GM12878 (cell line): Measurements from ENCODE around the gene CAB39L. TPM values are rescaled to one million over a fixed set of nuclear protein-coding genes. Genes with fewer than 3 reads are reported as not detected.

Experiments
- ATAC-seq: fragments of 200-7000 bp; cut with Tn5 transposase; 3 replicates; pipeline ENCODE4 v1.9.1; 2020; ENCODE audit warnings: mild to moderate bottlenecking, moderate library complexity
- BruUV-seq: library from RNA; stranded (reverse); fragments of 400-500 nt; replicated peaks from 2 replicates; lab custom pipeline; 2021; lab: Mats Ljungman, UMichigan
- CTCF ChIA-PET: fragments of 300-600 bp; sonication (Branson Sonifier 250); formaldehyde crosslinking; extraction: SDS; loops from one replicate; lab custom pipeline; 2021; ENCODE audit warnings: inconsistent platforms; lab: Yijun Ruan, JAX
- POLR2A ChIA-PET: fragments of 350-600 bp; formaldehyde crosslinking; extraction: SDS; loops from one replicate; lab custom pipeline; 2021; ENCODE audit warnings: inconsistent platforms; lab: Charles Lee
- RAD21 ChIA-PET: fragments of 300-600 bp; sonication (Branson Sonifier 250); formaldehyde crosslinking; loops from one replicate; lab custom pipeline; 2023; ENCODE audit warnings: antibody characterized with exemption; ENCODE audit not compliant: unreplicated experiment; lab: Charles Lee
- SMC1A ChIA-PET: fragments of 300-600 bp; sonication (Branson Sonifier 250); formaldehyde crosslinking; loops from one replicate; lab custom pipeline; 2023; ENCODE audit not compliant: unreplicated experiment, uncharacterized antibody; lab: Charles Lee
- DNase-seq: peaks from one replicate; pipeline ENCODE4 v3.0.0-alpha.2; 2011; ENCODE audit warnings: low read depth, low spot score
- FAIRE-seq: peaks from 3 replicates; lab custom pipeline; 2011; peaks lifted over from hg19 to GRCh38; lab: Jason Lieb, UNC
- H2AFZ ChIP-seq: 2 replicates; pipeline ENCODE4 v1.6.0; 2011; ENCODE audit warnings: low read depth, low read length, control low read depth; ENCODE audit not compliant: control insufficient read depth
- H3K27ac ChIP-seq: 2 replicates; pipeline ENCODE4 v1.5.1; 2011; ENCODE audit warnings: control low read depth; ENCODE audit not compliant: control insufficient read depth, insufficient read depth
- H3K27me3 ChIP-seq, 2 experiments: replicated peaks in 1 of 2; 2 replicates each; pipeline versions ENCODE4 v1.6.0 to v1.6.1; 2011; ENCODE audit warnings: low read length in 1 of 2; ENCODE audit not compliant: control insufficient read depth in 2 of 2, insufficient read depth in 2 of 2
- H3K36me3 ChIP-seq, 2 experiments: 2 replicates each; pipeline ENCODE4 v1.5.1; 2011; ENCODE audit warnings: low read length in 1 of 2; ENCODE audit not compliant: control insufficient read depth in 2 of 2, insufficient read depth in 2 of 2
- H3K4me1 ChIP-seq: 2 replicates; pipeline ENCODE4 v1.6.1; 2011; ENCODE audit warnings: mild to moderate bottlenecking, low read length, moderate library complexity, mixed read lengths; ENCODE audit not compliant: control insufficient read depth, insufficient read depth
- H3K4me2 ChIP-seq: 2 replicates; pipeline ENCODE4 v1.6.0; 2011; ENCODE audit warnings: control low read depth; ENCODE audit not compliant: control insufficient read depth, insufficient read depth
- H3K4me3 ChIP-seq: fragments of 200-600 bp; sonication (generic); 2 replicates; pipeline ENCODE4 v1.5.1; 2016
- H3K79me2 ChIP-seq: 2 replicates; pipeline ENCODE4 v1.6.0; 2011; ENCODE audit warnings: low read length; ENCODE audit not compliant: control insufficient read depth, insufficient read depth
- H3K9ac ChIP-seq: 2 replicates; pipeline ENCODE4 v1.8.0; 2011; ENCODE audit warnings: low read length, control low read depth, mixed read lengths; ENCODE audit not compliant: control insufficient read depth, insufficient read depth
- H3K9me3 ChIP-seq: replicated peaks from 3 replicates; pipeline ENCODE4 v1.5.1; 2011; ENCODE audit warnings: mild to moderate bottlenecking, low read length; ENCODE audit not compliant: control insufficient read depth, insufficient read depth
- H4K20me1 ChIP-seq: 2 replicates; pipeline ENCODE4 v1.6.0; 2011; ENCODE audit not compliant: control insufficient read depth, insufficient read depth
- GABPA ChIP-seq: IDR thresholded peaks from 2 replicates; pipeline ENCODE4 v1.6.1; 2014; ENCODE audit warnings: antibody characterized with exemption, low read depth, mild to moderate bottlenecking, inconsistent platforms
- IRF4 ChIP-seq: IDR thresholded peaks from 2 replicates; pipeline ENCODE4 v1.6.1; 2011; ENCODE audit warnings: low read depth, low read length
- KLF5 ChIP-seq: fragments of 450-650 bp; IDR thresholded peaks from 2 replicates; pipeline ENCODE4 v1.6.1; 2014; ENCODE audit warnings: mild to moderate bottlenecking; ENCODE audit not compliant: partially characterized antibody
- MEF2B ChIP-seq: fragments of 450-650 bp; IDR thresholded peaks from 2 replicates; pipeline ENCODE4 v1.6.1; 2018; ENCODE audit warnings: mild to moderate bottlenecking, moderate library complexity; ENCODE audit not compliant: partially characterized antibody, poor library complexity, severe bottlenecking
- NFYA ChIP-seq: IDR thresholded peaks from 2 replicates; pipeline ENCODE4 v1.6.1; 2011; ENCODE audit warnings: low read depth, mild to moderate bottlenecking, low read length, improper control_type of control experiment, borderline replicate concordance
- RAD51 ChIP-seq: fragments of 450-650 bp; IDR thresholded peaks from 2 replicates; pipeline ENCODE4 v1.6.1; 2016; ENCODE audit warnings: moderate library complexity, mild to moderate bottlenecking, inconsistent platforms
- RELA ChIP-seq: fragments of 450-650 bp; IDR thresholded peaks from 2 replicates; pipeline ENCODE4 v1.8.0; 2014; ENCODE audit warnings: borderline replicate concordance; ENCODE audit not compliant: partially characterized antibody
- TARDBP ChIP-seq: IDR thresholded peaks from 2 replicates; pipeline ENCODE4 v1.6.1; 2016; ENCODE audit warnings: borderline replicate concordance
- TBL1XR1 ChIP-seq: IDR thresholded peaks from 2 replicates; pipeline ENCODE4 v1.6.1; 2012; ENCODE audit warnings: low read depth, low read length, improper control_type of control experiment
- ZBTB33 ChIP-seq: fragments of 450-650 bp; IDR thresholded peaks from 2 replicates; pipeline ENCODE4 v1.6.1; 2017; ENCODE audit warnings: mild to moderate bottlenecking
- ZNF217 ChIP-seq: fragments of 450-650 bp; IDR thresholded peaks from 2 replicates; pipeline ENCODE4 v1.6.1; 2017; ENCODE audit warnings: antibody characterized with exemption, mild to moderate bottlenecking
- ZNF622 ChIP-seq: fragments of 450-650 bp; IDR thresholded peaks from 2 replicates; pipeline ENCODE4 v1.6.1; 2017; ENCODE audit warnings: mild to moderate bottlenecking, inconsistent platforms
- WGBS: methylation state at CpG from one replicate; pipeline ENCODE4 v1.1.6; 2016; ENCODE audit warnings: low lambda C conversion rate; ENCODE audit not compliant: insufficient replicate concordance, insufficient coverage; ENCODE audit errors: missing lambda C conversion rate; 5-methylcytosine and 5-hydroxymethylcytosine counted together
- in situ Hi-C: fragments of 300-500 bp; cut with MboI; formaldehyde crosslinking; loops from 9 replicates; pipeline ENCODE4 v1.14.3; 2018; ENCODE audit warnings: mixed read lengths
- intact Hi-C: fragments of 100-400 bp; cut with micrococcal nuclease; formaldehyde crosslinking; loops from one replicate; pipeline ENCODE4 v1.14.2; 2022; ENCODE audit not compliant: unreplicated experiment
- polyA plus RNA-seq, 11 experiments: library from polyadenylated mRNA; depleted of rRNA in 4 of 11; unstranded in 6 of 11; stranded (reverse) in 5 of 11; fragments of >200 nt; fragmentation: Nextera tagmentation in 4 of 11; fragmentation: Illumina TruSeq in 1 of 11; extraction: Ambion mirVana in 4 of 11; extraction: Trizol in 1 of 11; gene quantifications; 1 replicate in 1 of 11; 2 replicates in 10 of 11; pipeline versions ENCODE4 v1.2.1 to v1.2.3, GENCODE V29; 2011 to 2016; ENCODE audit warnings: inconsistent platforms in 2 of 11, missing spikeins in 2 of 11, low read depth in 1 of 11
- total RNA-seq, 4 experiments: library from RNA; depleted of rRNA in 3 of 4; stranded (reverse); fragments of >200 nt in 3 of 4; fragmentation: Illumina TruSeq in 1 of 4; extraction: Trizol in 1 of 4; gene quantifications; 2 replicates each; pipeline versions ENCODE4 v1.2.1 to v1.2.3, GENCODE V29; 2013 to 2021
- TF ChIP-seq, protein P1 (sequence below): fragments of 450-650 bp; formaldehyde crosslinking; IDR thresholded peaks from 2 replicates; pipeline ENCODE4 v1.4.0; 2022; ENCODE audit warnings: mild to moderate bottlenecking, moderate library complexity
- TF ChIP-seq, protein P2 (sequence below): fragments of 150-350 bp; IDR thresholded peaks from 2 replicates; pipeline ENCODE4 v1.6.1; 2016; ENCODE audit warnings: low read depth, low read length

Gene CAB39L
- total and polyA plus RNA-seq, 10 of the 15 experiments (the other 5 are each of a cell fraction or from before 2014, with no cell fraction given): 0.88 to 3.0 (median 1.7) TPM

- Histone ChIP-seq H3K9me3 (no peaks in the 10 kb centered on the region), H3K27me3 (no peaks in the 10 kb centered on the region), H2AFZ (no peak overlapping the region), H3K79me2 (no peaks in the 10 kb centered on the region), H3K9ac (no peak overlapping the region), H3K4me1 (no peaks in the 10 kb centered on the region), H3K36me3 (no peaks in the 10 kb centered on the region), H4K20me1 (no peaks in the 10 kb centered on the region), H3K27ac (no peak overlapping the region), H3K4me3 (no peak overlapping the region), H3K4me2 (no peak overlapping the region)
- BruUV-seq: no TSS peak
- no peak for FAIRE-seq
- ChIA-PET RAD21 (no interaction called here), POLR2A (no interaction called here), CTCF (no interaction called here), SMC1A (no interaction called here)
- intact Hi-C loops (no loop called here), in situ Hi-C loops (no loop called here)
- whole genome bisulfite sequencing: 97% methylated on average over 5 of the region's 5 CpGs
- ATAC-seq: no peak
- TF ChIP-seq RAD51: no peak
- TF ChIP-seq, protein P1, sequence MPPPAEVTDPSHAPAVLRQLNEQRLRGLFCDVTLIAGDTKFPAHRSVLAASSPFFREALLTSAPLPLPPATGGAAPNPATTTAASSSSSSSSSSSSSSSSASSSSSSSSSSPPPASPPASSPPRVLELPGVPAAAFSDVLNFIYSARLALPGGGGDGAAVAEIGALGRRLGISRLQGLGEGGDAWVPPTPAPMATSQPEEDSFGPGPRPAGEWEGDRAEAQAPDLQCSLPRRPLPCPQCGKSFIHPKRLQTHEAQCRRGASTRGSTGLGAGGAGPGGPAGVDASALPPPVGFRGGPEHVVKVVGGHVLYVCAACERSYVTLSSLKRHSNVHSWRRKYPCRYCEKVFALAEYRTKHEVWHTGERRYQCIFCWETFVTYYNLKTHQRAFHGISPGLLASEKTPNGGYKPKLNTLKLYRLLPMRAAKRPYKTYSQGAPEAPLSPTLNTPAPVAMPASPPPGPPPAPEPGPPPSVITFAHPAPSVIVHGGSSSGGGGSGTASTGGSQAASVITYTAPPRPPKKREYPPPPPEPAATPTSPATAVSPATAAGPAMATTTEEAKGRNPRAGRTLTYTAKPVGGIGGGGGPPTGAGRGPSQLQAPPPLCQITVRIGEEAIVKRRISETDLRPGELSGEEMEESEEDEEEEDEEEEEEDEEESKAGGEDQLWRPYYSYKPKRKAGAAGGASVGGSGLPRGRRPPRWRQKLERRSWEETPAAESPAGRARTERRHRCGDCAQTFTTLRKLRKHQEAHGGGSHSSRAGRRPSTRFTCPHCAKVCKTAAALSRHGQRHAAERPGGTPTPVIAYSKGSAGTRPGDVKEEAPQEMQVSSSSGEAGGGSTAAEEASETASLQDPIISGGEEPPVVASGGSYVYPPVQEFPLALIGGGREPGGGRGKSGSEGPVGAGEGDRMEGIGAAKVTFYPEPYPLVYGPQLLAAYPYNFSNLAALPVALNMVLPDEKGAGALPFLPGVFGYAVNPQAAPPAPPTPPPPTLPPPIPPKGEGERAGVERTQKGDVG (CRISPR knock-in tag): no peak
- TF ChIP-seq GABPA: no peak
- TF ChIP-seq, protein P2, sequence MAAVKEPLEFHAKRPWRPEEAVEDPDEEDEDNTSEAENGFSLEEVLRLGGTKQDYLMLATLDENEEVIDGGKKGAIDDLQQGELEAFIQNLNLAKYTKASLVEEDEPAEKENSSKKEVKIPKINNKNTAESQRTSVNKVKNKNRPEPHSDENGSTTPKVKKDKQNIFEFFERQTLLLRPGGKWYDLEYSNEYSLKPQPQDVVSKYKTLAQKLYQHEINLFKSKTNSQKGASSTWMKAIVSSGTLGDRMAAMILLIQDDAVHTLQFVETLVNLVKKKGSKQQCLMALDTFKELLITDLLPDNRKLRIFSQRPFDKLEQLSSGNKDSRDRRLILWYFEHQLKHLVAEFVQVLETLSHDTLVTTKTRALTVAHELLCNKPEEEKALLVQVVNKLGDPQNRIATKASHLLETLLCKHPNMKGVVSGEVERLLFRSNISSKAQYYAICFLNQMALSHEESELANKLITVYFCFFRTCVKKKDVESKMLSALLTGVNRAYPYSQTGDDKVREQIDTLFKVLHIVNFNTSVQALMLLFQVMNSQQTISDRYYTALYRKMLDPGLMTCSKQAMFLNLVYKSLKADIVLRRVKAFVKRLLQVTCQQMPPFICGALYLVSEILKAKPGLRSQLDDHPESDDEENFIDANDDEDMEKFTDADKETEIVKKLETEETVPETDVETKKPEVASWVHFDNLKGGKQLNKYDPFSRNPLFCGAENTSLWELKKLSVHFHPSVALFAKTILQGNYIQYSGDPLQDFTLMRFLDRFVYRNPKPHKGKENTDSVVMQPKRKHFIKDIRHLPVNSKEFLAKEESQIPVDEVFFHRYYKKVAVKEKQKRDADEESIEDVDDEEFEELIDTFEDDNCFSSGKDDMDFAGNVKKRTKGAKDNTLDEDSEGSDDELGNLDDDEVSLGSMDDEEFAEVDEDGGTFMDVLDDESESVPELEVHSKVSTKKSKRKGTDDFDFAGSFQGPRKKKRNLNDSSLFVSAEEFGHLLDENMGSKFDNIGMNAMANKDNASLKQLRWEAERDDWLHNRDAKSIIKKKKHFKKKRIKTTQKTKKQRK: no peak
- TF ChIP-seq ZNF622: no peak
- no peak for TF ChIP-seq RELA
- no peak for TF ChIP-seq TBL1XR1
- TF ChIP-seq IRF4: no peak
- no peak for TF ChIP-seq TARDBP
- TF ChIP-seq NFYA: no peak
- no peak for TF ChIP-seq ZNF217
- no peak for TF ChIP-seq MEF2B
- TF ChIP-seq ZBTB33: no peak
- no peak for TF ChIP-seq KLF5
- DNase-seq: no peak
Observed at GRCh38 chr13:49315756-49316482, 127.9 kb downstream of the CAB39L start.
